HepG2 (cell line): ENCODE data around the gene ZSCAN2. TPM values are rescaled to one million over a fixed set of nuclear protein-coding genes. Genes with fewer than 3 reads are reported as not detected.

Experiments used
- EED ChIP-seq: sonication (generic); formaldehyde crosslinking; IDR thresholded peaks from 2 replicates; pipeline ENCODE4 v1.5.0; 2020; ENCODE audit warnings: mild to moderate bottlenecking, missing genetic modification reagents
- IKZF4 ChIP-seq: sonication (generic); formaldehyde crosslinking; IDR thresholded peaks from 2 replicates; pipeline ENCODE4 v1.5.1; 2020; ENCODE audit warnings: borderline replicate concordance, mild to moderate bottlenecking, low read depth, missing genetic modification reagents; ENCODE audit errors: not compliant biosample characterization
- IRX3 ChIP-seq: sonication (generic); formaldehyde crosslinking; IDR thresholded peaks from 2 replicates; pipeline ENCODE4 v1.8.1; 2023; ENCODE audit warnings: mild to moderate bottlenecking, low read depth, missing genetic modification reagents, borderline replicate concordance
- KDM5A ChIP-seq: fragments of 200-600 bp; sonication (generic); IDR thresholded peaks from 2 replicates; pipeline ENCODE4 v1.7.0; 2018; ENCODE audit warnings: antibody characterized with exemption, mild to moderate bottlenecking, low read length, borderline replicate concordance
- NR1H2 ChIP-seq: sonication (generic); formaldehyde crosslinking; IDR thresholded peaks from 2 replicates; pipeline ENCODE4 v1.8.1; 2022; ENCODE audit warnings: low read depth, missing genetic modification reagents, borderline replicate concordance
- POLR2AphosphoS2 ChIP-seq: IDR thresholded peaks from 2 replicates; pipeline ENCODE4 v1.6.1; 2011; ENCODE audit warnings: low read depth, low read length, improper control_type of control experiment
- RBFOX2 ChIP-seq: fragments of 200-400 bp; formaldehyde crosslinking; IDR thresholded peaks from 2 replicates; pipeline ENCODE4 v1.6.1; 2017; ENCODE audit warnings: low read depth, mild to moderate bottlenecking, low read length
- SIN3A ChIP-seq: IDR thresholded peaks from 2 replicates; pipeline ENCODE4 v1.6.1; 2011; ENCODE audit warnings: low read depth, mild to moderate bottlenecking, control low read depth, low read length, borderline replicate concordance
- YEATS2 ChIP-seq: sonication (generic); formaldehyde crosslinking; IDR thresholded peaks from 2 replicates; pipeline ENCODE4 v1.4.0; 2020; ENCODE audit warnings: missing genetic modification reagents, borderline replicate concordance
- ZFX ChIP-seq: sonication (generic); formaldehyde crosslinking; IDR thresholded peaks from 2 replicates; pipeline ENCODE4 v1.4.0; 2020; ENCODE audit warnings: mild to moderate bottlenecking, low read depth, missing genetic modification reagents, moderate library complexity
- ZNF142 ChIP-seq: sonication (generic); formaldehyde crosslinking; IDR thresholded peaks from 2 replicates; pipeline ENCODE4 v1.4.0; 2020; ENCODE audit warnings: missing genetic modification reagents
- ZNF260 ChIP-seq: sonication (generic); formaldehyde crosslinking; IDR thresholded peaks from 2 replicates; pipeline ENCODE4 v1.4.0; 2020; ENCODE audit warnings: missing genetic modification reagents, low read depth, mild to moderate bottlenecking, borderline replicate concordance
- ZNF33A ChIP-seq: sonication (generic); formaldehyde crosslinking; IDR thresholded peaks from 2 replicates; pipeline ENCODE4 v1.5.1; 2020; ENCODE audit warnings: missing genetic modification reagents, mild to moderate bottlenecking, moderate library complexity, borderline replicate concordance
- ZNF670 ChIP-seq: sonication (generic); formaldehyde crosslinking; IDR thresholded peaks from 2 replicates; pipeline ENCODE4 v1.8.0; 2022; ENCODE audit warnings: mild to moderate bottlenecking, missing genetic modification reagents, borderline replicate concordance
- ZNF761 ChIP-seq: sonication (generic); formaldehyde crosslinking; conservative IDR thresholded peaks from 2 replicates; pipeline ENCODE4 v1.4.0; 2020; ENCODE audit warnings: mild to moderate bottlenecking, missing genetic modification reagents
- ZSCAN22 ChIP-seq: sonication (generic); formaldehyde crosslinking; IDR thresholded peaks from 2 replicates; pipeline ENCODE4 v1.4.0; 2020; ENCODE audit warnings: mild to moderate bottlenecking, missing genetic modification reagents
- polyA plus RNA-seq, 8 experiments: library from polyadenylated mRNA; depleted of rRNA in 3 of 8; stranded (reverse) in 7 of 8; unstranded in 1 of 8; fragments of >200 nt; fragmentation: Illumina TruSeq in 4 of 8; extraction: Trizol in 4 of 8; gene quantifications; 2 replicates each; pipeline versions ENCODE4 v1.2.1 to v1.2.3, GENCODE V29; 2011 to 2016; ENCODE audit warnings: low read depth in 4 of 8, missing spikeins in 1 of 8, mixed read lengths in 1 of 8; ENCODE audit not compliant: insufficient read depth in 1 of 8
- total RNA-seq, 5 experiments: library from RNA; depleted of rRNA; stranded (reverse); fragments of >200 nt; fragmentation: Illumina TruSeq; extraction: Trizol; gene quantifications; 2 replicates each; pipeline ENCODE4 v1.2.3, GENCODE V29; 2016; ENCODE audit warnings: low read depth in 1 of 5
- TF ChIP-seq, protein P1 (sequence below): sonication (generic); formaldehyde crosslinking; IDR thresholded peaks from 2 replicates; pipeline ENCODE4 v1.9.0; 2021; ENCODE audit warnings: missing genetic modification reagents, borderline replicate concordance
- TF ChIP-seq, protein P2 (sequence below): sonication (generic); formaldehyde crosslinking; IDR thresholded peaks from 2 replicates; pipeline ENCODE4 v1.5.0; 2020; ENCODE audit warnings: missing genetic modification reagents, mild to moderate bottlenecking, borderline replicate concordance

The ZSCAN2 gene
- total and polyA plus RNA-seq, 2 of the 13 experiments (the other 11 are each of a cell fraction or from before 2014, with no cell fraction given), result 11.4 to 21.5 TPM

GRCh38 chr15:84606653-84607120, 5.9 kb downstream of the ZSCAN2 start (continued):
- TF ChIP-seq, protein P1, sequence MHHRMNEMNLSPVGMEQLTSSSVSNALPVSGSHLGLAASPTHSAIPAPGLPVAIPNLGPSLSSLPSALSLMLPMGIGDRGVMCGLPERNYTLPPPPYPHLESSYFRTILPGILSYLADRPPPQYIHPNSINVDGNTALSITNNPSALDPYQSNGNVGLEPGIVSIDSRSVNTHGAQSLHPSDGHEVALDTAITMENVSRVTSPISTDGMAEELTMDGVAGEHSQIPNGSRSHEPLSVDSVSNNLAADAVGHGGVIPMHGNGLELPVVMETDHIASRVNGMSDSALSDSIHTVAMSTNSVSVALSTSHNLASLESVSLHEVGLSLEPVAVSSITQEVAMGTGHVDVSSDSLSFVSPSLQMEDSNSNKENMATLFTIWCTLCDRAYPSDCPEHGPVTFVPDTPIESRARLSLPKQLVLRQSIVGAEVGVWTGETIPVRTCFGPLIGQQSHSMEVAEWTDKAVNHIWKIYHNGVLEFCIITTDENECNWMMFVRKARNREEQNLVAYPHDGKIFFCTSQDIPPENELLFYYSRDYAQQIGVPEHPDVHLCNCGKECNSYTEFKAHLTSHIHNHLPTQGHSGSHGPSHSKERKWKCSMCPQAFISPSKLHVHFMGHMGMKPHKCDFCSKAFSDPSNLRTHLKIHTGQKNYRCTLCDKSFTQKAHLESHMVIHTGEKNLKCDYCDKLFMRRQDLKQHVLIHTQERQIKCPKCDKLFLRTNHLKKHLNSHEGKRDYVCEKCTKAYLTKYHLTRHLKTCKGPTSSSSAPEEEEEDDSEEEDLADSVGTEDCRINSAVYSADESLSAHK (CRISPR knock-in tag), result no peak
- TF ChIP-seq ZNF761 (CRISPR knock-in tag) (no peak), ZNF260 (CRISPR knock-in tag) (no peak), EED (CRISPR knock-in tag) (no peak), KDM5A (no peak; the same call in 1 of the 2 replicates), YEATS2 (CRISPR knock-in tag) (peak; percentile 63; the same call in 1 of the 2 replicates), POLR2AphosphoS2 (no peak), RBFOX2 (0 out of 2 replicates have a peak, but pooled peaks have one; percentile 39), IKZF4 (no peak), IRX3 (CRISPR knock-in tag) (no peak), ZNF33A (CRISPR knock-in tag) (no peak), ZNF142 (no peak), NR1H2 (no peak), SIN3A (peak; percentile 76; the same call in 1 of the 2 replicates), ZFX (CRISPR knock-in tag) (peak; percentile 65), ZSCAN22 (CRISPR knock-in tag) (no peak), ZNF670 (CRISPR knock-in tag) (no peak)
- TF ChIP-seq, protein P2, sequence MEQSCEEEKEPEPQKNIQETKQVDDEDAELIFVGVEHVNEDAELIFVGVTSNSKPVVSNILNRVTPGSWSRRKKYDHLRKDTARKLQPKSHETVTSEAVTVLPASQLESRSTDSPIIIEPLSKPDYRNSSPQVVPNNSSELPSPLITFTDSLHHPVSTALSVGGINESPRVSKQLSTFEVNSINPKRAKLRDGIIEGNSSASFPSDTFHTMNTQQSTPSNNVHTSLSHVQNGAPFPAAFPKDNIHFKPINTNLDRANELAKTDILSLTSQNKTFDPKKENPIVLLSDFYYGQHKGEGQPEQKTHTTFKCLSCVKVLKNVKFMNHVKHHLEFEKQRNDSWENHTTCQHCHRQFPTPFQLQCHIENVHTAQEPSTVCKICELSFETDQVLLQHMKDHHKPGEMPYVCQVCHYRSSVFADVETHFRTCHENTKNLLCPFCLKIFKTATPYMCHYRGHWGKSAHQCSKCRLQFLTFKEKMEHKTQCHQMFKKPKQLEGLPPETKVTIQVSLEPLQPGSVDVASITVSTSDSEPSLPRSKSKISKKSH (CRISPR knock-in tag), result no peak
